Measurements from ENCODE around the gene CTDNEP1.

DNA sequence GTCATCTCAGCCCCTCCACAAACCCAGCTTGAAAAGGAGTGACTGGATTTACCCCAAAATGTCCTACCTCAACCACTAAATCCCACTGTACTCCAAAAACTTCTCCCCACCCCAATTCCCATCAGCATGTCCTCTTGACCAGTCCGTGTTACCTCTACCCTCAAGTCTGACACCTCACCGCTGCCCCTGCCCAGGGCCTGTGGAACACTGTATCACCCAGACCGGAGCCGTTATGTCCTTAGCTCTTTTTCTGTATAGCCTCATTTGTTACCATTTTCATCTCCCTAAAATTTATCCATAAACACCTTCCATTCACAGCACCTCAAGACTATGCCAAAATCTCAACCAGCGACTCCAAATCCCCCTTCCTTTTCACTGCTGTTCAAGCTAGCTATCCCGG lies 14.7 kb downstream of the CTDNEP1 start:
- TF ChIP-seq EZH2 (IDR thresholded peaks at IDR 0.05) (no peak), POLR2AphosphoS5 (IDR thresholded peaks at IDR 0.05; ENCODE audit: borderline replicate concordance, low read depth, low read length) (no peak)
